ENCODE measurements around the gene FAM110D.

DNA sequence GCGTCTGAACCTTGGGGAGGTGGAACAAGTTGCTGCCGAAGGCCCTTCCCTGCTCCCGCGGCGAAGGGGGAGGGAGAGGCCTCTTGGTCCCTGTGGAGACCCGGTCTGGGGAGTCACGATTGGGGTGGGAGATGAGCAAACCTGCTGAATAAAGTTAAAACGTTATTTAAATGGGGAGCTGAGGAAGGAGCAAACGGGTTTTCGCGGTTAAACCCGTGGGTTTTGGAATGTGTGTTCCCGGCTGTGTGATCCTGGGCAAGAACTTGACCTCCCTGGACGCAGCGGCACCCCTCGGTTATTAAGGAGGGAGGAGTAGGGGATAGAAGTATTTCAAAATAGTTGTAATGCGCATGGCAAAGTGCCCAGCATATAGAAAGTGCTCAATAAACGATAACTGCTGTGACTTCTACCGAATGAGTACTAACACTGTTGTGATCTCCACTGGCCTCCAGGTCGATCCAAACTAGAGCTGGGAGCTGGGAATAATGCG lies 3.4 kb downstream of the FAM110D start:
- TF ChIP-seq, protein P1, sequence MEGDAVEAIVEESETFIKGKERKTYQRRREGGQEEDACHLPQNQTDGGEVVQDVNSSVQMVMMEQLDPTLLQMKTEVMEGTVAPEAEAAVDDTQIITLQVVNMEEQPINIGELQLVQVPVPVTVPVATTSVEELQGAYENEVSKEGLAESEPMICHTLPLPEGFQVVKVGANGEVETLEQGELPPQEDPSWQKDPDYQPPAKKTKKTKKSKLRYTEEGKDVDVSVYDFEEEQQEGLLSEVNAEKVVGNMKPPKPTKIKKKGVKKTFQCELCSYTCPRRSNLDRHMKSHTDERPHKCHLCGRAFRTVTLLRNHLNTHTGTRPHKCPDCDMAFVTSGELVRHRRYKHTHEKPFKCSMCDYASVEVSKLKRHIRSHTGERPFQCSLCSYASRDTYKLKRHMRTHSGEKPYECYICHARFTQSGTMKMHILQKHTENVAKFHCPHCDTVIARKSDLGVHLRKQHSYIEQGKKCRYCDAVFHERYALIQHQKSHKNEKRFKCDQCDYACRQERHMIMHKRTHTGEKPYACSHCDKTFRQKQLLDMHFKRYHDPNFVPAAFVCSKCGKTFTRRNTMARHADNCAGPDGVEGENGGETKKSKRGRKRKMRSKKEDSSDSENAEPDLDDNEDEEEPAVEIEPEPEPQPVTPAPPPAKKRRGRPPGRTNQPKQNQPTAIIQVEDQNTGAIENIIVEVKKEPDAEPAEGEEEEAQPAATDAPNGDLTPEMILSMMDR (IDR thresholded peaks at IDR 0.05; ENCODE audit: poor library complexity) = no peak
- TF ChIP-seq EZH2 (IDR thresholded peaks at IDR 0.05; ENCODE audit: borderline replicate concordance) = no peak
